Superior temporal gyrus (tissue), 1 donor: Measurements from ENCODE around the gene ST6GALNAC1.

Source experiments
- DNase-seq: peaks from one replicate; pipeline ENCODE4 v3.0.0-alpha.2; 2016; ENCODE audit errors: extremely low spot score

Gene ST6GALNAC1, protein sequence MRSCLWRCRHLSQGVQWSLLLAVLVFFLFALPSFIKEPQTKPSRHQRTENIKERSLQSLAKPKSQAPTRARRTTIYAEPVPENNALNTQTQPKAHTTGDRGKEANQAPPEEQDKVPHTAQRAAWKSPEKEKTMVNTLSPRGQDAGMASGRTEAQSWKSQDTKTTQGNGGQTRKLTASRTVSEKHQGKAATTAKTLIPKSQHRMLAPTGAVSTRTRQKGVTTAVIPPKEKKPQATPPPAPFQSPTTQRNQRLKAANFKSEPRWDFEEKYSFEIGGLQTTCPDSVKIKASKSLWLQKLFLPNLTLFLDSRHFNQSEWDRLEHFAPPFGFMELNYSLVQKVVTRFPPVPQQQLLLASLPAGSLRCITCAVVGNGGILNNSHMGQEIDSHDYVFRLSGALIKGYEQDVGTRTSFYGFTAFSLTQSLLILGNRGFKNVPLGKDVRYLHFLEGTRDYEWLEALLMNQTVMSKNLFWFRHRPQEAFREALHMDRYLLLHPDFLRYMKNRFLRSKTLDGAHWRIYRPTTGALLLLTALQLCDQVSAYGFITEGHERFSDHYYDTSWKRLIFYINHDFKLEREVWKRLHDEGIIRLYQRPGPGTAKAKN

DNA sequence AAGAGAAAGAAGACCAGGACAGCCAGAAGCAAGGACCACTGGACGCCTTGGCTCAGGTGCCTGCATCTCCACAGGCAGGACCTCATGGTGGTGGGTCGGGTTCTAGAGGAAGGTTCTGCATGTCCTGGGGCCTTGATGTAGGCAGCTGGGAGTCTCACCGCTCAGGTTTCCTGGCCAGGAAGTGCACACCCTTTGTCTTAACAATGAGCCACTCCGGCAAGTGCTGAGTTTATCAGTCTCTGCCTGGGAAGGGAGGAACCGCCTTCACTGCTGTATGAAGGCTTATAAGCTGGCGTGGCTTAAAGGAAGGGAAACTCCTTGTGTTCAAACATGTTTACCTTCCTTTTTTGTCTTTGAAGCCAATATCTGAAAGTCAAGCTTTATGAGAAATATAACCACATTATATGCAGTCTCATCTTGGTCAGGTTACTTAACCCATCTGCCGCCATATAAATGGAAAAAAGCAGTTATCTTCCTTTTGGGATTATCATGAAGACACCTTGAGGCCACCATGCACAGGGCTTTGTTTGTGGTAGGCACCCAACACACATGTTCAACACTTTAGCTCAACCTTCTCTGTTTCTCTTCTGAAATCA lies at the start of gene ST6GALNAC1:
TSS of gene ST6GALNAC1 (minus strand) at position 205 of the 596 bp plus-strand sequence. CDS start at position 86, 119 bp downstream.
- no peak for DNase-seq

- no peak for DNase-seq
Measured at GRCh38 chr17:76691379-76692191, 48.0 kb upstream of the ST6GALNAC1 start.

- DNase-seq, result no peak
Measured at GRCh38 chr17:76690596-76691280, 47.2 kb upstream of the ST6GALNAC1 start.

DNA sequence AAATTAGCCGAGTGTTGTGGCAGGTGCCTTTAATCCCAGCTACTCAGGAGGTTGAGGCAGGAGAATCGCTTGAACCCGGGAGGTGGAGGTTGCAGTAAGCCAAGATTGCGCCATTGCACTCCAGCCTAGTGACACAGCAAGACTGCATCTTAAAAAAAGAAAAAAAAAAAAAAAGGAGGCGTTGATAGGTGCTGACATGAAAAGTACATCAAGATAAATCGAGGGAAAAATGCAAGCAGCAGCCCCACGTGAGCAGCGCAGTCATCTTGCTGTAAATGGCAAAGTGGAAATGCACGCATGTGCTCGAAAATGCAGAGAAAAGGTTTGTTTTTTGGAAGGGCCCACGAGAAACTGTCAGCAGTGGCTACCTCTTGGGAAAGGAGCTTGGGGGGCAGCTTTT lies 46.3 kb upstream of the ST6GALNAC1 start:
- DNase-seq, result no peak

DNA sequence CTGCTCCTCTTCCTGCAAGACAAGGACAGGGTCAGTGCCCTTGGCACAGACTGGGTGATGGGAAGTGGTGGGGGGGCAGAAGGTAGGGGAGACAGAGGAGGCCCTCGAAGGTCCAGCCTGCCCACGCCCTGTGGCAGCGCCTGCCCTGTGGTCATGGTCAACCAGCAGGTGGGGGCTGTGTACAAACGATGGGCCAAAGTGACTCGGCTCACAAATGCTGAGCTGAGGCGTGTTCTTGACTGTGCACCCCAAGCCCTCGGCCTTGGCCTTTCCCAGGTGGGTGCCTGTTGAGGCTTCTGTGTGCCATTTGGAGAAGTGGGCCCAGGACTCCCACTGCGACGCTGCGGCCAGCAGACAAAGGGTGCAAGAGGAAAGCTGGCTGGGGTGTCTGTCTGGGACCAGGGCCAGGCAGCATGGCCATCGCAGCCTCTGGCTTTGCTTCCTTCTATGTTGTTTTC lies 44.6 kb upstream of the ST6GALNAC1 start:
- DNase-seq, result no peak

DNA sequence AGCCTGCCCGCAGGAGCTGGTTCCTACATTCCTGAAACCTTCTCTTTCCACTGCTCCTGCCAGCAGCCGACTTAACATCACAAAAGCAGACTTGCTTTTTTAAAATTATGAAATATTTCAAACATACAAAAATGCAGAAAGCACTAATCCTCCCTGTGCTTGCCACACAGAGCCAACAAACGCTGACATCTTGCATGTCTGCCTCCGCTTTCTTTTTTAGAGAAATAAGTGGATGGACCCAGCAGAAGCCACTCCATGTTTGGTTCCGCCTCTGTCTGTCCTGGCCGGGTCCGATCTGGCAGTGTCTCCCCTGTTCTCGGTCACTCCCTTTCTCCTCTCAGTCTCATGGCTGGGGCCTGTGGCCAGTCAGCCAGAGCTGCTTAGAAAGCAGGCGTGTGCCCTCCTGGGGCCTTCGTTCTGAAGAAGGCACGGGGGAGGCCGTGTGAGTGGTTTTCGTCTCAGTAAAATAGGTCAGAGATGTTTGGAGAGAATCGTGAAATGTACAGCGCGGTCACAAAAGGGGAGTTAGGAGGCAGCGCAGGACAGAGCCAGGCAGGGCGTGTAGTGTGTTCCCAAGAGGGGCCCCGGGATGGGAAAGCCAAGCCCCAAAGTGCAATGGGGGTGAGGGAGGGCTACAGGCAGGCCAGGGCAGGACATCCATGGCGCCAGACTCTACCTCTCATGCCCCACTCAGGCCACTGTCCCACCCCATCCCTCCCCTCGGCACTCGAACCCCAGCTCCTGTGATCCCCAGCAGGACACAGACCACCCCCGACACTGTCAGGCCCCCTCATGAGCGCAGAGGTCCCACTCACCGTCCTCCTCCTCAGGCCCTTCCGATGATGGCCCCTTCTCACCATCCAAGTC lies 44.0 kb upstream of the ST6GALNAC1 start:
- DNase-seq, result peak; percentile 7

DNA sequence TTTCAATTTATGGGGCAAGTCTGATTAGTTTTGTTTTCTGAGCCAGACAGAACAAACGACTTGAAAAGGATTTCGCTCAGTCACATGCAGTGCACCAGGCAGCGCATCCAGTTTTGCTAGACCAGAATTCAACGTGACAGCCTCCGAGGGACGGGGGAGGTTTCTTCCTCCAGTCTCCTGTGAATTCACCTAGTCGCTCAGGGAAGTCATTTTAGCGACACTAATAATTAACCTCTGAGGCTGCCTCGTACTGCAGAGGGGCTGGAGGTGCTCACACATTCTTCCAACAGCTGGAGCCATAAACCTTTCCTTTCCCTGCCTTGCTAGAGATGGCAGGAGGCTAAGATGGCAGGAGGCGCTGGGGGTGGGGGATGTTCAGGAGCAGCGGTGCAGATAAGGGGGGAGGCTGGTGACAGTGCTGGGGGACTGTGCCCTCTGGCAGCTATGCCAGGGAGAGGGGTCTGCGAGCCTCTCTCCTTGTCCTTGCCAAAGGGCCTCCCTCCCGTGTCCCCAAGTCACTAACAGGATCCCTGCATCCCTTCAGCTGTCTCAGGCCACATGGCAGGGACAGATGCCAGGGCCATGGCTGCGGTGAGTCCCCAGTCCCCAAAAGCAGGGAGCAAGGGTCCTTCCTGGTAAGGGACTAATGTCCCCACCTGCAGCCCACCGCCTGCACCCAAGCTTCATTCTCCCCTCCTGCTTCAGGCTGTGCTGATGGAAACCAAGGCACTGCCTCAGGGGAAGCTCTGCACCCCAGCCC lies 43.2 kb upstream of the ST6GALNAC1 start:
- no peak for DNase-seq

DNA sequence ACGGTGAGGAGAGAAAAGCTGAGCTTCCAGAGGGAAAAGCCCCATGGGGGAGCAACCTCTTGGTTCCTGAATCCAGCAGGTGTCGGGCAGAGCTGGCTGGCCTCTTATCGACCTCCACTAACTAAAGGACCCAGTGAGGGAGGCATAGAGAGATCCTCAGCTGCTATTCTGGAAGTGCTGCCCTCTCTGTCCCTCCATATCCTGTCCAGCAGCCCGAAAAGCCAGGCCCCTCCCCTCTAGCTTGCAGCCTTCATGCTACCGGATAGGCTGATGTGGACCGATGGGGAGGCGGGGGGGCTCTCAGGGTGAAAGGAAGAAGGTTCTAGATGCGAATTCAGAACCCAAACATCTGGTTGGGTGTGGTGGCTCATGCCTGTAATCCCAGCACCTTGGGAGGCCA lies 42.3 kb upstream of the ST6GALNAC1 start:
- DNase-seq, result no peak

DNA sequence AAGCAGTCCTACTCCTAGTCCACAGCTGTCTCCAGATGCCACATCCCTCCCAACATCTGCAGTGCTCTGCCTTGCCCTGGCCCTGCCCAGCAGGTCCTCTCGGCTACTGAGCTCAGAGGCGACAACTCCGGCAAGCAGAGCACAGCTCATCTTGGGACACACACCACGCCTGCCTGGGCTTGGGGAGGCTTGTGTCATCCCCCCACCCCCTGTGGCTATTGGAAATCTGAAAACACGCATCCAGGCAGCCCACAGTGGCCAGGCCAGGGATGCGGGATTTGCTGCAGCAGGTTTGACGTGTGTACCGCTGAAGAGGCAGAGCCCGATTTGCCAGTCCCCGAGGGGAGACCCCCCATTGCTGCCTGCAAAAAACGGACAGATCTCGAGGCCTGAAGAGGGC lies 41.8 kb upstream of the ST6GALNAC1 start:
- no peak for DNase-seq

DNA sequence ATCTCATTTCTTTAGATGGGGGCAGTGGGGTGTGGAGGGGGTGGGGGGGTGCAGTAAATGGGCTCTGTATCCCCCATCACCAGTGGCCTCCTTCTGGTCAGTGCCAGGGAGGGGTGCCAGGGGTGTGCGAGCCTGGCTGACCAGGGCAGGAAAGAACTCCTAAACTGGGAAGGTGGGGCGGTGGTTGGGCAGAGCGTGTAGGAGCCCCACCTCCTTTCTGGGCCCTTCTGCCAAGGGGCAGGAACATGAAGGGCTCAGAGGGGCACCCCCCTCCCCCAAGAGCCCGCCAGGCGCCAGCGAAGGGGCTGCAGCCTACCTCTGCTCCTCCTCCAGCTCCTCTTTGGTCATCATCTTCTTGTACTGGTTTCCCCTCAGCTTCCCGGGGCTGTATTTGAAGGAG lies 41.2 kb upstream of the ST6GALNAC1 start:
- DNase-seq, result no peak

DNA sequence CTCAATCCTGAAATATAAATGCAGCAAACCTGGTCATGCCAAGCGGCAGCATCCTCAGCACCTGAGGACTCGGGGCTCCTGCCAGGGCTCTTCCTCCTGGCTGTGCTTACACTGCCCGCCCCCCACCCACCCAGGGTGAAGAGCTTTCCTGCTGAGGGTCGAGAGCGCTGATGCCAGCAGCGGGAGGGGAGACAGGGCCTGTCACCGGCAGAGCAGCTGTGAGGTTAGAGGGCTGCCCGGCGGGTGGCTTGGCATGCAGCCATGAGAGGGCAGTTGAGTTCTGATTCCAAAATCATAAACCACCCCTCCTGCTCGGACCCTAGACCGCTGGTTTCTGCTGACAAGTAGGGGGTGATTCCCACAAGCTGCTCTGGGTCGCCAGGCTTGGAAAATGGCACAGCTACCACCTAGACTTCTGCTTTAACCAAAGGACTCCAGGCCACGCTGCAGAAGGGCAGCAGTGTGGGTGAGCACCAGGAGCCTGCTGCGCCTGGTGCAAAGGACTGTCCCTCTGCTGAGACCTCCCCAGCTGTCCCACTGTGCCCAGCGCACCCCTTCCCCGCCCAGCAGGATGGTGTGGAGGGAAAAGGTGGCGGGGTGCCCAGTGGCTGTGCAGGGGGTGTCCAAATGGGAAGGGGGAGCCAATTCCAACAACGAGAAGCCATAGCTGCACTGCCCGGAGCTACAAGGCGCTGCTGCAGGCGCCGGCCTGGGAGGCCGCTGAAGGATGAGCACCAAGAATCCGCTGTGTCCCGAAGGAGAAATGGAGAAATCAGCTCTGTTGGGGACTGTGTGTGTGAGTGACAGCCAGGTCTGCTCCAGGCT lies 40.6 kb upstream of the ST6GALNAC1 start:
- DNase-seq, result no peak

DNA sequence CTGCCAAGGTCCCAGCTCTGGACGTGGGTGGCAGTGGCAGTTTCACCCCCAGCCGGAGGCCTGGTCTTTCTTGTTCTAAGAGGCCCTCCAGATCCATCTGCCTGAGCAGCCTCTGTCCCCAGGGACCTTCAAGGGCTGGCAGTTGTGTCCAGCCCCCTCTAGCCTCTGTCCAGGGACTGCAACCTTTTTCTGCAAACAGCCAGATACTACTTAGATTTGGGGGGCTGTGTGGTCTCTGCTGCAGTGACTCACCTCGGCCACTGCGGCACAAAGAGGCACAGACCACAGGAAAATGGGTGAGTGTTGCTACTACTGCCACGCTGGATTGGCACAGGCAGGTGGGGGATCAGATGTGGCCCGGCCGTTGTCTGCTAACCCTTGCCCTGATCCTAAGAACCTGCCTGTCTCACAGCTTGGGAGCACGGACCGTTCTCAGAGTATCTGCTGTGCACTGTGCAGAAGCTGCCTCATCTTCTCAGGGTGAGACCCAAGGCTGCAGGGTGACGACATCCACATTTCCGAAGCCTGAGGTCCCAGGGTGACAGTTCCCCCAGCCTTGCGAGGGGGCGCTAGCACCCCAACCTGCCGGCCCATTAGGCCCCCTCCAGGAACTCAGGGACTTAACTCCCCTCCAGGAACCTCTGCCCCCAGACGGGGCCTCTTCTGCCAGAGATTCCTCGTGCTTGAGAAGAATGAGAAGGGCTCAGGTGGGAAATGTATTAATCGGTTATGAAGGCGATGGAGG lies 39.6 kb upstream of the ST6GALNAC1 start:
- no peak for DNase-seq

GRCh38 chr17:76682296-76682695 lies 38.7 kb upstream of the ST6GALNAC1 start:
- DNase-seq, result no peak

DNA sequence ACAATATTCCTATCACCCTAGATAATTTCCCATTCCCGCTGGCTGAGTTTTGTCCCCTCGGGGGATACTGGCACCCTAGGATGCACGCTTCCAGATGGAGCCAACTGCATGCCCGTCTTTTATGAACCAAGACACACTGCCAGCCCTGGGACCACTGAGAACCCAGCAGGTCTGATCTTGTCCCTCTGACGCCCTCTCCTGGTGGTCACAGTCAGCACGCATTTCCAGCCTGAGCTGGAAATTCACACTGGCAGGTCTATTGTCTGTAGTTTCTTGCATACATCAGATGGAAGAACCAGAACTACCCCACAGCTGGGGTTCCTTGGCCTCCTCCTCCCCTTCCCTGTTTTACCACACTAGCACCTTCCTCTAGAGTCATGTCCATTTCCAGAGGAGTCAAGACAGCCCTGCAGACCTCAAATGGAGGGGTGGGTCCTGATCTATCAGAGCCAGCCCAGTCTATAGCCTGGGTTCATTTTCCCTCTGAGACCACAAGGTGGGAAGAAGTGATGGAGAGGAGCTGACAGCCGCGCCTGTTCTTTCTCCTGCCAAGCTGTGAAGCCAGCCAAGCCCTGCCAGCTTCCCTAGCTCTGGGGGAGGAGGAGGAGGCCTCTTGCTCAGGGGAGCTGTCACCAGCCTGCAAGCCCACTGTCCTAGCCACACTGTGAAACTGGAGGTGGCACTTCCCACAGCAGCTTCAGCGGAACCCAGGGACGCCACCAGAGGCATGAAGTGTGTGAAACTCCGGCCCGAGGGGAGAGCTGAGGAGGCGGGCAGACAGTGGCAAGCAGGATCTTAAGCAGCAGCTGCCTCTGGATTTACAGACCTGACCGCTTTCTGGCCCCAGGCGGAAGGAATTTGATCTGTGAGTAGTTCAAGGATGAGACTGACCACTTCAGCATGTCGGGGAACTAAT lies 37.9 kb upstream of the ST6GALNAC1 start:
- DNase-seq, result peak; percentile 81

GRCh38 chr17:76679239-76679638 lies 35.7 kb upstream of the ST6GALNAC1 start:
- DNase-seq, result no peak

DNA sequence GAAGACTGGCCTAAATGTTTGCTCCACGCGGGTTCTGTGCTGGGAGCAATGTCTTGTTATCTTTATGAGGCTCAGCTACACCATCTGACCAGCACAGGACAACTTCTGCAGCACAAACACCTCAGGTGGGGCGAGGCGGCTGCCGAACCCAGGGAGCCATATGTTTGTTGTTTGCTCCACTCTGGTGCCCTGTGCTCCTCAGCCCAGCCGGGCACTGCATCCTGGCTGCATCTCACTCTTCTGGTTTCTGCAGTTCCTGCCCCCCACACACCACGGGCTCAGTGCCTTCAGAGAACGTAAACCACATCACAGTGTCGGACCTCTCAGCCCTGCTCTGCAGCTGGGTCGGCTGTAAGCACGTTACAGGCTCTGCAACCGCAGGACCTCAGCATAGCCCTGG lies 34.8 kb upstream of the ST6GALNAC1 start:
- DNase-seq, result no peak

- no peak for DNase-seq
Measured at GRCh38 chr17:76677406-76677805, 33.8 kb upstream of the ST6GALNAC1 start.
